Chondrocyte (in vitro differentiated cells): ENCODE results near the gene BTG2. TPM values are rescaled to one million over a fixed set of nuclear protein-coding genes. Genes with fewer than 3 reads are reported as not detected.
"Not testable (repeated sequence)": the region's sequence is repeated elsewhere in the genome, so short reads cannot be mapped to it uniquely, and the experiment has no call there.

Experiments
- DNase-seq: peaks from one replicate; pipeline ENCODE4 v3.0.0; 2021; ENCODE audit warnings: mixed read lengths, low spot score
- H3K27ac Mint-ChIP-seq: one replicate; pipeline ENCODE4 v1.8.0; 2021; ENCODE audit warnings: mild to moderate bottlenecking, moderate library complexity, mixed read lengths; ENCODE audit not compliant: unreplicated experiment
- H3K27me3 Mint-ChIP-seq: 2 replicates; pipeline ENCODE4 v1.8.0; 2021; ENCODE audit warnings: low read depth, mixed read lengths
- H3K36me3 Mint-ChIP-seq: 2 replicates; pipeline ENCODE4 v1.8.0; 2021; ENCODE audit warnings: low read depth, mixed read lengths
- H3K4me1 Mint-ChIP-seq: 2 replicates; pipeline ENCODE4 v1.8.0; 2021; ENCODE audit warnings: low read depth, mild to moderate bottlenecking, mixed read lengths
- H3K4me3 Mint-ChIP-seq: one replicate; pipeline ENCODE4 v1.8.0; 2021; ENCODE audit warnings: mild to moderate bottlenecking, moderate library complexity, mixed read lengths; ENCODE audit not compliant: unreplicated experiment
- H3K9me3 Mint-ChIP-seq: 2 replicates; pipeline ENCODE4 v1.8.0; 2021; ENCODE audit warnings: low read depth, mixed read lengths
- long read RNA-seq: library from polyadenylated mRNA; stranded (forward); transcript quantifications from one replicate; pipeline ENCODE4 v2.0.0, GENCODE V29; 2021
- total RNA-seq: library from RNA; stranded (reverse); gene quantifications from 3 replicates; pipeline ENCODE4 v1.2.1, GENCODE V29; 2021
- TF ChIP-seq, protein P1 (sequence below): fragments of 200-600 bp; sonication (generic); IDR thresholded peaks from 2 replicates; pipeline ENCODE4 v1.5.0; 2021; ENCODE audit warnings: antibody characterized with exemption, mild to moderate bottlenecking, moderate library complexity

Gene BTG2, protein sequence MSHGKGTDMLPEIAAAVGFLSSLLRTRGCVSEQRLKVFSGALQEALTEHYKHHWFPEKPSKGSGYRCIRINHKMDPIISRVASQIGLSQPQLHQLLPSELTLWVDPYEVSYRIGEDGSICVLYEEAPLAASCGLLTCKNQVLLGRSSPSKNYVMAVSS
- 33.2 to 41.3 TPM (median 39.9 TPM) in 3 replicates for total RNA-seq
- long read RNA-seq, transcript BTG2-201 (2 exons, 2,712 nt): major isoform, 53 of 61 reads
- long read RNA-seq, partial matches to known transcripts: 0 of 61 reads
- long read RNA-seq, other reads (novel, unspliced or antisense): 8 of 61 reads

DNA sequence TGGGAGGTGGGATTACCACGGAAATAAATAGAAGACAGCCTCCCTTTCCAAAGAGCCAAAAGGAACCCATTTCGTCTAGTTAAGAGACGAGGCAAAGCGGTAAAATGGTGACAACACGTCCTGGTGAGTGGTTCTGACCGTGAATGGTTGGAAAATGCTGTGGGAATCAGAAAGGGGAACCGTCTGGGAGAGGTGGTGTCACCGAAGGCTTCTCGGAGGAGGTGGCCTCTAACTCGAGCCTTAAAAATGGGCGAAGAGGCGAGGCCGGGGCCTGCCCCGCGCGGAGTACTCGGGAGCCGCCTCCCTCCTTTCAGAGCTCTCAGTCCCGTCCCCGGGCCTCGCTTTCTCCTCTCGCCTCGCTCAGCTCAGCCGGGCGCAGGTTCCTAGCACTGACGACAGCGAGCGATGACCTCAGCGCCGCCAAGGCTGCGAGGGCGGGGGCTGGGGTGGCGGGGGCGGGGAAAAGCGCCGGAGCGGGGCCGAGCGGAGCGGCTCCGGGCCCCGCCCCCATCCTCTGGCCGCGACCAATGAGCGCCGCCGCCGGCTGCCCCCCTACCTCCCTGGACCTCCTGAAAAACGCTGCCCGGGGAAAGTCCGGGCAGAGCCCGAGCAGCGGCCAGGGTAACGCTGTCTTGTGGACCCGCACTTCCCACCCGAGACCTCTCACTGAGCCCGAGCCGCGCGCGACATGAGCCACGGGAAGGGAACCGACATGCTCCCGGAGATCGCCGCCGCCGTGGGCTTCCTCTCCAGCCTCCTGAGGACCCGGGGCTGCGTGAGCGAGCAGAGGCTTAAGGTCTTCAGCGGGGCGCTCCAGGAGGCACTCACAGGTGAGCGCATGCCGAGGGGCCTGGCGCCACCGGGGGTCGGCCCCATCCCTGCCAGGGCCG is at the start of gene BTG2:
Gene BTG2, plus strand, starts transcription at position 601 of the 890 bp plus-strand sequence. Its CDS starts 88 bp downstream, at position 689.
- H3K27ac Mint-ChIP-seq: peak within 1 kb of the TSS; percentile 95

DNA sequence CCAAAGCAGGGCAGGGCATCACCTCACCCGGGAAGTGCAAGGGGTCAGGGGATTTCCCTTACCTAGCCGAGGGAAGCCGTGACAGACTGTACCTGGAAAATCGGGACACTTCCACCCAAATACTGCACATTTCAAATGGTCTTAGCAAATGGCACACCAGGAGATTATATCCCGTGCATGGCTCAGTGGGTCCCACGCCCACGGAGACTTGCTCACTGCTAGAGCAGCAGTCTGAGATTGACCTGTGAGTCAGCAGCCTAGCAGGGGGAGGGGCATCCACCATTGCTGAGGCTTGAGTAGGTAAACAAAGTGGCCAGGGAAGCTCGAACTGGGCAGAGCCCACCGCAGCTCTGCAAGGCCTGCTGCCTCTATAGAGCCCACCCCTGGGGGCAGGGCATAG is 48.7 kb upstream of the BTG2 start:
- not testable (repeated sequence) for DNase-seq, H3K27ac Mint-ChIP-seq, H3K4me1 Mint-ChIP-seq, H3K36me3 Mint-ChIP-seq, H3K4me3 Mint-ChIP-seq
- Mint-ChIP-seq H3K27me3 (peaks cover 54% of the 10 kb centered on the region), H3K9me3 (peaks cover 19% of the 10 kb centered on the region)

More for the DNA sequence above, at the start of gene BTG2:
- no peaks in the 10 kb centered on the region for H3K27me3 Mint-ChIP-seq
- TF ChIP-seq, protein P1, sequence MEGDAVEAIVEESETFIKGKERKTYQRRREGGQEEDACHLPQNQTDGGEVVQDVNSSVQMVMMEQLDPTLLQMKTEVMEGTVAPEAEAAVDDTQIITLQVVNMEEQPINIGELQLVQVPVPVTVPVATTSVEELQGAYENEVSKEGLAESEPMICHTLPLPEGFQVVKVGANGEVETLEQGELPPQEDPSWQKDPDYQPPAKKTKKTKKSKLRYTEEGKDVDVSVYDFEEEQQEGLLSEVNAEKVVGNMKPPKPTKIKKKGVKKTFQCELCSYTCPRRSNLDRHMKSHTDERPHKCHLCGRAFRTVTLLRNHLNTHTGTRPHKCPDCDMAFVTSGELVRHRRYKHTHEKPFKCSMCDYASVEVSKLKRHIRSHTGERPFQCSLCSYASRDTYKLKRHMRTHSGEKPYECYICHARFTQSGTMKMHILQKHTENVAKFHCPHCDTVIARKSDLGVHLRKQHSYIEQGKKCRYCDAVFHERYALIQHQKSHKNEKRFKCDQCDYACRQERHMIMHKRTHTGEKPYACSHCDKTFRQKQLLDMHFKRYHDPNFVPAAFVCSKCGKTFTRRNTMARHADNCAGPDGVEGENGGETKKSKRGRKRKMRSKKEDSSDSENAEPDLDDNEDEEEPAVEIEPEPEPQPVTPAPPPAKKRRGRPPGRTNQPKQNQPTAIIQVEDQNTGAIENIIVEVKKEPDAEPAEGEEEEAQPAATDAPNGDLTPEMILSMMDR: no peak
- peaks cover 22% of the 10 kb centered on the region for H3K36me3 Mint-ChIP-seq
- peak within 1 kb of the TSS; percentile 91 for H3K4me3 Mint-ChIP-seq
- H3K4me1 Mint-ChIP-seq: peaks cover 46% of the 10 kb centered on the region
- no peaks in the 10 kb centered on the region for H3K9me3 Mint-ChIP-seq
- no peak for DNase-seq

DNA sequence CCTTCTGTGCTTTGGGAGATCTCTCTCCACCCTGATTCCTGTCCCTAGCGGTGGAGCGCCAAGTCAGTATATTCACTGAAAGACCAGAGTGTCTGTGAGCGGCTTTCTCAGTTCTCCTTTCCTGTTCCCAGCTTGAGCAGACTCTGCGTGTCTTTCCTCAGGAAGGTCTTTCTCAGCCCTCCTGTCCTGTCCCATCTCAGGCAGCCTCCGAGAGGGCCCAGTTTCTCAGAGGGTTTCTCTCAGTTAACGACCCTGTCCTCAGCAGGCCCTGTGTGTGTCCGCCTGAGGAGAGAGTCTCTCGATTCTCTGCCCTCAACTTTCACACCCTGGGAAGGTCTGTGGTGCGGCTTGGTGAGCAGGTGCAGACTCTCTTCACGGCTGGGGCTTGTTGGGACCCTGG is 41.8 kb upstream of the BTG2 start:
- peaks cover 7% of the 10 kb centered on the region for H3K4me1 Mint-ChIP-seq
- peaks cover 2% of the 10 kb centered on the region for H3K36me3 Mint-ChIP-seq

DNA sequence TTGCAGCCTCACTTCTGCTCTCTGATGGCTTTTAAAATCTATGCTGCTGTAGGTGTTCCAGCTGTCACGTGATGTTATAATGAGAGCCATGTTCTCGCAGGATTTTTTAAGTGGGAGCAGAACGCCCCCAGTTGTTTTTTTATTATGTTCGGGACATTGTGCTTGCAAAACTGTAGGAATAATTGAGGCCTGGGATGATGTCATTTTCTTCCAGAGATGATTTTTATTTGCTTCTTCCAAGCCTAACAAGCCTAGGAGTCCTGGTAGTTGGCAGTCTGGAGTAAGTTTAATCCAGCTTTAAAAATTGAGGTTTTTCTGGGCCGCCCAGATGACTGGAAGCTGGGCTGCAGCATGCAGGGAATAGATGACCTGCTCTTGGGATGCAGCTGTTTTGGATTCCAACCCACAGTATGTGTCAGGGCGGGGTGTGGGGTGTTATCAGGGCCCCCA is 41.2 kb upstream of the BTG2 start:
- TF ChIP-seq, protein P1: no peak
- no peak for DNase-seq
- Mint-ChIP-seq H3K4me1 (peaks cover 7% of the 10 kb centered on the region), H3K9me3 (peaks cover 6% of the 10 kb centered on the region), H3K4me3 (no peak overlapping the region), H3K36me3 (peaks cover 2% of the 10 kb centered on the region), H3K27ac (no peak overlapping the region), H3K27me3 (peaks cover 37% of the 10 kb centered on the region)

More for the DNA sequence above, 41.8 kb upstream of the BTG2 start:
- Mint-ChIP-seq H3K27ac (no peak overlapping the region), H3K9me3 (peaks cover 6% of the 10 kb centered on the region), H3K27me3 (peaks cover 39% of the 10 kb centered on the region), H3K4me3 (no peak overlapping the region)
- DNase-seq: no peak
- TF ChIP-seq, protein P1: no peak

DNA sequence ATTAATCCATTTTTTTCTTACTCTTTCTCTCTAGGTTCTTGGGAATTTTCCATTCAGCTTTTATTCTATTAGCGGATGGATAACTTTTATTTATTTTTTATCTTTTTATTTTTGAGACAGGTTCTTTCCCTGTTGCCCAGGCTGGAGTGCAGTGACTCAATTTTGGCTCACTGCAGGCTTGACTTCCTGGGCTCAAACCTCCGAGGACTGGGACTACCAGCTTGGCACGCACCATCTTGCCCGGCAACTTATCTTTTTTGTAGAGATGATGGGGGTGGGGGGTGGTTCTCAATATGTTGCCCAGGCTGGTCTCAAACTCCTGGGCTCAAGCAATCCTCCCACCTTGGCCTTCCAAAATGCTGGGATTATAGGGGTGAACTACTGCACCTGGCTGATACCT is 39.8 kb upstream of the BTG2 start:
- TF ChIP-seq, protein P1: no peak
- peaks cover 7% of the 10 kb centered on the region for H3K4me1 Mint-ChIP-seq
- no peak overlapping the region for H3K27ac Mint-ChIP-seq
- H3K36me3 Mint-ChIP-seq: no peaks in the 10 kb centered on the region
- H3K9me3 Mint-ChIP-seq: peaks cover 4% of the 10 kb centered on the region
- no peak overlapping the region for H3K4me3 Mint-ChIP-seq
- no peak for DNase-seq
- H3K27me3 Mint-ChIP-seq: peaks cover 24% of the 10 kb centered on the region

DNA sequence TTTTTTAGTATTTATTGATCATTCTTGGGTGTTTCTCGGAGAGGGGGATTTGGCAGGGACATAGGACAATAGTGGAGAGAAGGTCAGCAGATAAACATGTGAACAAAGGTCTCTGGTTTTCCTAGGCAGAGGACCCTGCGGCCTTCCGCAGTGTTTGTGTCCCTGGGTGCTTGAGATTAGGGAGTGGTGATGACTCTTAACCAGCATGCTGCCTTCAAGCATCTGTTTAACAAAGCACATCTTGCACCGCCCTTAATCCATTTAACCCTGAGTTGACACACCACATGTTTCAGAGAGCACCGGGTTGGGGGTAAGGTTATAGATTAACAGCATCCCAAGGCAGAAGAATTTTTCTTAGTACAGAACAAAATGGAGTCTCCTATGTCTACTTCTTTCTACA is 39.2 kb upstream of the BTG2 start:
- not testable (repeated sequence) for DNase-seq, H3K9me3 Mint-ChIP-seq, H3K36me3 Mint-ChIP-seq, H3K27ac Mint-ChIP-seq, H3K4me1 Mint-ChIP-seq, H3K4me3 Mint-ChIP-seq
- peaks cover 19% of the 10 kb centered on the region for H3K27me3 Mint-ChIP-seq
